Raji (cell line): ENCODE data around the gene PLCL2.

Experiments used
- POLR2A ChIP-seq: IDR thresholded peaks from 2 replicates; pipeline ENCODE4 v1.6.1; 2011; ENCODE audit warnings: low read depth, low read length, control low read depth; ENCODE audit not compliant: insufficient read depth

PLCL2 gene

GRCh38 chr3:17006132-17006852 is 121.5 kb downstream of the PLCL2 start:
- no peak for TF ChIP-seq POLR2A

GRCh38 chr3:17007284-17007683 is 122.5 kb downstream of the PLCL2 start:
- no peak for TF ChIP-seq POLR2A

DNA sequence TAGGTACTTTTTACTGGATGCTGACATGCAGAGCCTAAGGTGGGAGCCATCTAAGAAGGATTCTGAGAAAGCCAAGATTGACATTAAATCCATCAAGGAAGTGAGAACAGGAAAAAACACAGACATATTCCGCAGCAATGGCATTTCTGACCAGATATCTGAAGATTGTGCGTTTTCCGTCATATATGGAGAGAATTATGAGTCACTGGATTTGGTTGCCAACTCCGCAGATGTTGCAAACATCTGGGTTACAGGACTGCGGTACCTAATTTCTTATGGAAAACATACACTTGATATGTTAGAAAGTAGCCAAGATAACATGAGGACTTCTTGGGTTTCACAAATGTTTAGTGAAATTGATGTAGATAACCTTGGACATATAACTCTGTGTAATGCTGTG is 125.1 kb downstream of the PLCL2 start:
- TF ChIP-seq POLR2A: no peak

GRCh38 chr3:17011728-17012338 is 127.1 kb downstream of the PLCL2 start:
- TF ChIP-seq POLR2A: no peak

- TF ChIP-seq POLR2A: no peak
These were observed 128.3 kb downstream of the PLCL2 start for GRCh38 chr3:17013050-17013449.

- no peak for TF ChIP-seq POLR2A
These were observed 128.8 kb downstream of the PLCL2 start for GRCh38 chr3:17013571-17013970.

DNA sequence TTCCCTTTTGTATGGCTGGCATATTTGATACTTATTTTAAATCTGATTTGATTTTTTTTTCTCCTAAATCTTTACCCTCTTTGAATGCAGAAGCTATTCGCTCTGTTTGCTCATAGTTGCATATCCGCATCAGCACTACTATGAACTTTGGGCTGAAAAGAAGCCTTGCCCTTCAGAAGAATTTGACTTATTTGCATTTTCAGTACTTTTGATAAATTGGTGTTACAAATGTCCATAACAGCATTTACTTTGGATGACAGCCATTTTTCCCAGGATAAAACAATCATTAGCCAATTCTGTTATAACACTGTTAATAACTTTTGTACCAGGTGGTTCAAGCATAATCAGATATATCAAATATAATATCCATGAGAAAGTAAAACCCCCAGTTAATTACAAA is 129.5 kb downstream of the PLCL2 start:
- no peak for TF ChIP-seq POLR2A

DNA sequence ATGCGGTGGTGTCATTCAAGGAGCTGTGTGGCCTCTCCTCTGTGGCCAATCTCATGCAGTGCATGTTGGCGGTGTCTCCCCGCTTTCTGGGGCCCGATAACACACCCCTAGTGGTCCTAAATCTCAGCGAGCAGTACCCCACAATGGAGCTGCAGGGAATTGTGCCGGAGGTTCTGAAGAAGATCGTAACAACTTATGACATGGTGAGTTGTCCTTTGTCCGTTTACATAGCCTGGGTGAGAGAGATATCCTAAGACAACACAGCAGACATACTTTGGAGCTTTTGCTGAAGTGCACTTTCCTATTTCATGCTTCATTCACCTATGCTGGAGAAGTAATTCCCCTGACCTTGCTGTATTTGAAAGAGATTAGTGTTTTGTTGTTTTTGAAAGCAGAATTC is 130.0 kb downstream of the PLCL2 start:
- TF ChIP-seq POLR2A: no peak

DNA sequence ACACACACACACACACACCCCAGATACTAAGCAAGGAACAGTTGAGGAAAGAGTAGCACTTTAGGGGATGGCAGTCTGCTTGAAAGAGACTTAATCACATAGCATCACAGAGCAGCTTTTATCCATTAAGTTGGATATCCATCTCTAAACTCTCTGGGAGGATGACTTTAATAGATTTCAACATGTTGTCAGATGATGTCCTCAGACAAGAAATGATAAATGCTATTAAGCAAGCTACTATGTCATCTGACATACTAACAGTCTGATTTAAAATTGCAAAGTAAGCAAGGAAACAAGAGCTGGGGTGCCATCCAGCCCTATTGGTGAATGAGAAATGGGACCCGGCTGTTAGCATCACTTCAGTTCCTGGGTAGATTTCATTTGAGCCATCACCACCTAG is 136.9 kb downstream of the PLCL2 start:
- TF ChIP-seq POLR2A: no peak

GRCh38 chr3:17023006-17023664 is 138.4 kb downstream of the PLCL2 start:
- no peak for TF ChIP-seq POLR2A

GRCh38 chr3:17025594-17026139 is 140.9 kb downstream of the PLCL2 start:
- no peak for TF ChIP-seq POLR2A

GRCh38 chr3:17027318-17027717 is 142.6 kb downstream of the PLCL2 start:
- no peak for TF ChIP-seq POLR2A

- no peak for TF ChIP-seq POLR2A
These were observed 143.6 kb downstream of the PLCL2 start for GRCh38 chr3:17028363-17028762.

GRCh38 chr3:17030438-17030837 is 145.7 kb downstream of the PLCL2 start:
- TF ChIP-seq POLR2A: no peak

DNA sequence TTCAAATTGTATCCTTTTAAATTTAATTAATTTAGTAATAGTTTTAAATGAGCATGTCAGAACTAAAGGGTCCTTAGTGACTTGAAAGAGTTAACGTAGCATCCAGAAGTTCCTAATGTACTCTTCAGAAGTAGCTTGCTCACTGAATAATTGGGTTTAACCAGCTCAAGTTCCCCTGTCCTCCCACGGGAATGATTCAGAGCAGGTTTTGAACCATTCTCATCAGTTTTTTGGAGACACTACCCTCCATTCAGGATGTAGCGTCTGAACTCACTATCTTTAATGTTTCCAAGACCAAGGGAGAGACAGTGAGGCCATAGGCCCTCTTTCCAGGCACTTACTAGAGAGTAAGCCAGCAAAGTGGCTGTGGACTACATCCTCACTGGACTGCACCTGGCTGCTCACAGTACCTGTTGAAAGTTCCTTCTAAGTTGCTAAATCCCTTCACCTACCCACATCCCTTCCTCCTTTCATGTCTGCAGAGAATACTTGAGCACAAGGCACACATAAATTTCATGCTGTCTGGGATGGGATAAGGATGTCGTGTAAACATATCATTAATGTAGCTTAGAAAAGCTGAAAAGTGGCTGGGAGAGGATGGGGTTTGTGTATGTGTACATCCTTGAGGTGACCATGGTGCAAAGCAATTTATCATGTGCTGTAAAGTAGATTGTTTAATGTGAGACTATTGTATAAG is 146.3 kb downstream of the PLCL2 start:
- no peak for TF ChIP-seq POLR2A
